HUDEP-2 (cell line): ENCODE data around the gene FGD6.
"Not testable (repeated sequence)": the region's sequence is repeated elsewhere in the genome, so short reads cannot be mapped to it uniquely, and the experiment has no call there.

Source experiments
- DNase-seq, 76 experiments: peaks; one replicate each; lab custom pipeline; 2025; ENCODE audit not compliant: unreplicated experiment in 76 of 76; lab: John Stamatoyannopoulos, UW

FGD6 gene

GRCh38 chr12:95235621-95236020 is 18.4 kb upstream of the FGD6 start:
- DNase-seq: not testable (repeated sequence)

GRCh38 chr12:95234187-95234586 is 16.9 kb upstream of the FGD6 start:
- DNase-seq: not testable (repeated sequence)

DNA sequence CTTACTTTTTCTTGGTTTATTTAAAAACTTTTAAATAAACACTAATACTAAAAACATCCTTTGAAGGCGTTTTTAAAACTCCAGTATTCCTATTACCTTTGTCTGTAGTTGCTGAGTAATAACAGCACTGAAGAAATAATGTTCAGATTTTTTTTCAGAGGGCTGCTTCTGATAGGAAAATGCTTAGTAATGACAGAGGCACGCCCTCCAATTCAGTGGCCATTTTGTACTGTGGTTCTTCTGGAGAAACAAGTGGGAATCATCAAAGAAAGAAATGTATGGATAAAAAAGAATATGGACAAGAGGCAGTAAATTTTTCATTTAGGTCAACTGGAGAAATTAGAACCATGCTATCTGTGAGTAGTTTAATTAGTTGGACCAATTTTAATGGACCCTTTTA is 13.9 kb upstream of the FGD6 start:
- peak in 16 of 76 experiments; percentile 1 to 36 (median 21) for DNase-seq

GRCh38 chr12:95230313-95230712 is 13.0 kb upstream of the FGD6 start:
- DNase-seq: no peak

DNA sequence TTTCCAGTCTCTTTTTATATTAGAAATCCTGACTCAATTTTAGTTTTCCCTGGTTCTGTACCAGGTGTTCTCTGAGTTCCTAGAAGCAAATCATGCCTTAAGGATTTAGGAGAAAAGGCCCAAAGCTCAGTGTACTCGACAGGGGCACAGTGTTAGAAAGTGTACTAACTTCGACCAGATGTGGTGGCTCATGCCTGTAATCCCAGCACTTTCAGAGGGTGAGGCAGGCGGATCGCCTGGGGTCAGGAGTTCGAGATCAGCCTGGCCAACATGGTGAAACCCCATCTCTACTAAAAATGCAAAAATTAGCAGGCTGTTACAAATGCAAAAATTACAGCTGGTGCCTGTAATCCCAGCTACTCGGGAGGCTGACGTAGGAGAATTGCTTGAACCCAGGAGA is 12.4 kb upstream of the FGD6 start:
- no peak for DNase-seq

GRCh38 chr12:95228617-95229016 is 11.3 kb upstream of the FGD6 start:
- DNase-seq: no peak

- DNase-seq: no peak
Measured at GRCh38 chr12:95227818-95228356, 10.6 kb upstream of the FGD6 start.

GRCh38 chr12:95225645-95226212 is 8.5 kb upstream of the FGD6 start:
- no peak for DNase-seq

DNA sequence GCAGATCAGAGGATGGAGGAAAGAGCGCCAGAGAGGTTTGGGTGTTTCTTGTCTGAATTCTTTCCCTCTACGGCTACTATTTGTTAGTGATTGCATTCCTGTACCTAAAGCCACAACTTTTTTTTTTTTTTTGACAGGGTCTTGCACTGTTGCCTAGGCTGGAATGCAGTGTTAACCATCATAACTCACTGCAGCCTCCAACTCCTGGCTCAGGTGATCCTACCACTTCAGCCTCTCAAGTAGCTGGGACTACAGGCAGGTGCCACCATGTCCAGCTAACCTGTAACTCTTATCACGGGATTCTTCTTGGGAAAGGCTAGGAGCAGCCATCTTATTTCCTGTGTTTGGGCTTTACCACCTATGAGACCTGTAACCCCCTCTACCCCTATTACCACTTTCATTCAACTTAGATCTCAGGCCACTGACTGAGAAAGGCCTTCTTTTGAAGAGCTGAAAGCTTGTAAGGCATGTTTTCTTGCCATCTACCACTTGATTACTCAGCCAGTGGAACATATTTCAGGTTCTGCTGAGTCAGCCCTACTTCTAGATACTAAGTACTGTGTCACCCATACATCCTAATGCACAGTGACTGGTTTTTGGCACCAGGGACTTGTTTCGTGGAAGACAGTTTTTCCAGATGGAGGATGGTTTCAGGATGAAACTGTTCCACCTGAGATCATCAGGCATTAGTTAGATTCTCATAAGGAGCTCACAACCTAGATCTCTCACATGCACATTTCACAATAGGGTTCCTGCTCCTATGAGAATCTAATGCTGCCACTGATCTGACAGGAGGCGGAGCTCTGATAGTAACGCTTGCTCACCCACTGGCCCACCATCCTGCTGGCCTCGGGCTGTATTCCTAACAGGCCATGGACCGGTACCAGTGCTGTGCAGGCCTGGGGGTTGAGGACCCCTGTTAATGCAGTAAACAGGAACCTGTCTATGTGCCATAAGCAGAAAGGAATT is 7.2 kb upstream of the FGD6 start:
- peak in 21 of 76 experiments; percentile 7 to 47 (median 19) for DNase-seq

DNA sequence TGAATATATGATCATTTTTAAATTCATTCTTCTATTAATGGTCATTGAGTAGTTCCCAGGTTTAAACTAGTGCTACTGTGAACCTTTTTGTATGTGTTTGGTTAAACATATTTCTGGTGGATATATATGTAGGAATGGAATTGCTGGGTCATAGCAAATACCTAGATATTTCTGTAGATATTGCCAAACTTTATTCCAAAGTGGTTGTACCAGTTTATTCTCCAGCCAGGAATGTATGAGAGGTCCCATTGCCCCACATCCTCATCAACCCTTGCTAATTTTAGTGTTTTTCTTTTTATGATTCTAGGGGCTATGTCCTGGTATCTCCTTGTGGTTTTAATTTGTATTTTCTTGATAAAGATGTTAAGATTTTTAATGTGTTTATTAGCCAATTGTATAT is 3.5 kb upstream of the FGD6 start:
- no peak for DNase-seq

GRCh38 chr12:95220190-95220589 is 2.9 kb upstream of the FGD6 start:
- no peak for DNase-seq

DNA sequence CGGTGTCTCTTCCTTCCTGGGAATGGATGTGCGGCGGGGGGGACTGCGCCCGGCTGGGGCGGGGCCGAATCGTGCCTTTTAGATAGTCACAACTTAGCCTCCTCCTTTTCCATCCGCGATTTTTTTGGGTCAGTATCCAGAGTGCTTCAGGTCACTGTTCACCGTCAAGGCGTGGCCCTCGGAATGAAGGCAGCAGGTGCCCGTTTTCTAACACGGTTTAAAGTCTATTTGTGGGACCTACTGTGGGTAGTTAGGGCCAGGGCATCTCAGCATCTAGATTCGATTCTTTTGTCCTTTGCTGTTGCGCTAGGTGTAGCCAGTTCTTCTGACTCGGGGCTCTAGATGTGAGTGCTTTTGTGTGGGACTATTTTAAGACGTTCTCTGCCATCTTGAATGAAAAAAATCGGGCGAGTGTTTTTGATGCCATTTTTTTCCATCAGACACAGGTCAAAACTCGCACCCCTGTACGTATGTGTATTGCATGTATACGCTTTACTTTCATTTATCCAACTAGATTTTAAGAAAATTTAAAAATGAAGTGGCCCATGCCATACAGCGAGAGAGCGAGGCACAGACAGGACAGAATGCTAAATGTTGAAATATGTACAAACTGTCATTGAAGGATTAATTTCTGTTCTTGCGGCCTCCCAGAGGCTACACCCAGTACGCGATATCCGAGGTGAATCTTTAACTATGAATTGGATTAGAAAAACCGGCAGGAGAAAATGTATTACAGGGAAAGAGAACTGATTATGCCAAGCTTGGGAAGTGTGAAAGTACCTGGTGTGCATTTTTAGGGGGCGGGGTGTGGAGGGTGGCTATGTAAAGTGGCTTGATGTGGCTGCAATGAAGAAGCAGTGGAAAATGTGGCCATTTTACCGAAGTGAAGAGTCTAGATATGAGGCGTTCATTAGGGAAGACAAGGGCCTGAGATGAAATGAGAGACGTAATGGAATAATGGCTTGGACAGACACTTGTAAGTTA is 1.2 kb upstream of the FGD6 start:
- peak in 54 of 76 experiments; percentile 15 to 75 (median 44) for DNase-seq

DNA sequence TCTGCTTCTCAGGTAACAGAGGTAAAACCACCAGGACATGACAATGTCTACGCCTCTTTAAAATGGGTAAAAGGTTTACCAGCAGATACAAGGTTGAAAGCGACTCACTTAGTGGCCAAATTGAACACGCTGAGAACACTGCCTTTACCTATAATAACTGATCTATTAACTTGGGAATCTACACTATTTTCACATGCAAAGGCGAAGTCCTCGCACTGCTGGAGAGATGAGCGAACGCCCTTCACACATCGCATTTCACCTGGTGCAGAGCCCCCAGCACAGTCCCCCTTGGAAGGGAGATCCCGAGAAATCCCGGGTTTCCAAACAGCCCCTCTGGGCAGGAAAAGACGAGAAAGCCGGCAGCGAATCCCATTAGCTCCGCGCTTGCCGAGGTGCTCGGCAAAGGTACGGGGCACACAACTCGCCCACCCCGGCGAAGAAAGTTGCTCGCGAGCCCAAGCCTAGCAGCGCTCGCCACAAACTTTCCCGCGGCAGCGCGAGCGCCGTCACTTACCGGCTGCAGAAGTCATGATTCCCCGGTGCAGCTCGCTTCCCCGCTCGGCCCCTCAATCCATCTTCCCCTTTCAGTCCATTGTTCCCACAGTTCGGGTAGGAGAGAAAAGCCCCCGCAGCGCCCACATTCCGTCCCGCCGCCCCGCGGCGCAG is 423 bp downstream of the FGD6 start:
- DNase-seq: peak in 12 of 76 experiments; percentile 20 to 84 (median 46)

DNA sequence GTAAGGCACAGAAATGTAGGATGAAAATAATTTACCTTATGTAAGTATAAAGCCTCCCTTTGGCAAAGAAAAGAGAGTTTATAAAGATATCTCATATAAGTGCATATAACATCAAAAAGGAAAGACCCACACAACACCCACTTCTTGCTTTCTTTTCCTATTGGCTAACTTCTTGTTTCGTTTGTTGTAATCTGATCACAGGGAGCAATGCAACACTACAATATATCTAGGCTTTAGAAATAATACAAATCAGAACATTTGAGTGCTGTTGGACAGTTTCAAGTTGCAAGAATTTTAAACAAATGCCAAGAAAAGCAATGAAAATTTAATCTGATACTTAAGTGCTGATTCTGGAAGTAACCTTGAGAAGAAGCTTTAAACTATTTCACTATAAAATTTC is 1.3 kb downstream of the FGD6 start:
- DNase-seq: peak in 1 of 76 experiments; percentile 4

DNA sequence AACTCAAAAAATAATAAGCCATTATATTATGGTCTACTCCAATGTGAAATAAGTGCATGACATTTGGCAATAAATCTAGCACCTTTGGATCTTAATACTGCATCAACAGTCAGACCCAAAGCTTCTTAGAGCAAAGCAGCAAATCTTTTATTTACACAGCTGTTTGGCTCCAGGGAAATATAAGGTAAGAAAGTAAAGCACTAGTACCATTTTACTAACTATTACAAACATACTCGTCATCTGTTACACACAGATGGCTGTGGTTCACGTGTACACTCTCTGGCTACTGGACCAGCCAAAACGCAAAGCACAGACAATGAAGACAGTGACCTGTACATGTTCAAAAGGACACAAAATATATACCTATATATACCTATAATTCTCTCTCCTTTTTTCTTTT is 2.8 kb downstream of the FGD6 start:
- DNase-seq: no peak

DNA sequence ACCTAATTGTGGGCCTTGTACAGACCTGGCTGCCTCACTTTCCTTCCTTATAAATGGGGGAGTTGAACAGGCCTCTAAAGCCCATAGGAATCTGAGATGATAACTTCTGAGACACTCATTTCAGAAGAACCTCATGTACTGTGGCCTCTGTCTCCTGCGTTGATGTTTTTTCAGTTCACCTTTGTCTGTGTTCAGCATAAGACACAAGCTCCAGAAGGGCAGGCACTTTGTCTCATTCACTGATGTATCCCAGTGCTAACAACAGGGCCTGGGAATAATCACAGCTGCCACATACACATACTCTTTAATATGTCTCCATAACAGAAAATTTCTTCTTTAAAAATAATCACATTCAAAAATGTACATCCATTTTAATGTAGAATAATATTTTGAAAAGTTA is 3.3 kb downstream of the FGD6 start:
- DNase-seq: no peak

DNA sequence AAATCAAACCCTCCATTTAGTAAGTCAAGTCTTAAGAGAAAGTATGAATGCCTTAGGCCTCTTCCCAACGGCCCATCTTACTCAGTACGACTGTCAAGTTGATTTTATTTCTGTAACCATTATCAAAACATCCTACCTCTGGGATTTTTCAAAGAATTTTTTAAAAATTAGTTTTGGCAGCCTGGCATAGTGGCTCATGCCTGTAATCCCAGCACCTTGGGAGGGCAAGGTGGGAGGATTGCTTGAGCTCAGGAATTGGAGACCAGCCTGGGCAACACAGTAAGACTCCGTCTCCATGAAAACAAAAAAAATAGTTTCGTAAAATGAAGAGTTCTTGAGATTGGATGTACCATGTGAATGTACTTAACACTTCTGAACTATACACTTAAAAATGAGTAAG is 4.1 kb downstream of the FGD6 start:
- no peak for DNase-seq

DNA sequence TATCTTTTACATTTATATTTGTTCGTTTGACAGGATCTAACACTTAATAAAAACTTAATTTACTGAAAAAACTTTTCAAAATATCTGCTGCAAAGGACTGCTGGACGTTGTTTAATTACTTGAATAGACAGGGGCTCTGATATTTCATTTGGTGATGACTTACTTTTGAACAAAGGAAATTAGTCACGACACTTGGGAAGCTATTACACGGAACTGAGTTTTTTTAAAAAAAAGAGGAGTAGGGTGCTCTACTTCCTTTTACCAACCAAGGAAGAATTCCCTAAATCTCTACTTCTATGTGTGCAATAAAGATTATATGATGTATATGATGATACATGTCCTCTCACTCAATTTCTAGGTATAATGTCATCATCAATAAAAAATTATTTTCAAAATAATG is 4.7 kb downstream of the FGD6 start:
- no peak for DNase-seq

GRCh38 chr12:95208678-95209077 is 8.6 kb downstream of the FGD6 start:
- no peak for DNase-seq

DNA sequence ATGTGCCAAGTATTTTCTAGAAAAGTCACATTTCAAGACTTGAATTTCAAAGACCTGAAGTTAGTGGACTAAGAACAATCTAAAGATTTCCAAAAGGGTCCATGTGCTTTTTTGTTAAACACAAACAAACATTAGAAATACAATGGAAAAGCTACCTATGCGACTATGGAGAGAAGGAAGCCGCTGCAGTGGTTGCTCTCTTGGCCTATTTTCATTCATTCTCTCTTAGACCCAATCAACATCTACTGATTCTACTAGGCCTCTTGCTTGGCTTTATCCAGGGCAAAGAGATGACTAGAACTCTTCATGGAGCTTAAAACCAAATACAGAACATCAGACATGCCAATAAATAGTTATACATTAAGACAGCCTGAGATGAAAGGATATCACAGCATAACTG is 9.9 kb downstream of the FGD6 start:
- no peak for DNase-seq
